Natural killer cell treated with Interleukin-12 subunit alpha and Interleukin-12 subunit beta and Interleukin-15 and Interleukin-18, amount 100 ng/mL, for 72 hours (primary cell): ENCODE data around the gene DGKG. TPM values are rescaled to one million over a fixed set of nuclear protein-coding genes. Genes with fewer than 3 reads are reported as not detected.

Source experiments
- ATAC-seq, 2 donors: fragments of 150-1000 bp; cut with Tn5 transposase in 1 of 2; sonication (Bioruptor Pico), chemical (Tn5 transposase) in 1 of 2; 2 replicates each; pipeline ENCODE4 v1.10.0; 2021
- DNase-seq: peaks from one replicate; pipeline ENCODE4 v3.0.0; 2022; ENCODE audit warnings: low spot score
- H3K27ac Mint-ChIP-seq, 2 donors: 1 replicate in 1 of 2; 2 replicates in 1 of 2; pipeline ENCODE4 v1.8.0; 2022; ENCODE audit warnings: mixed read lengths in 2 of 2, mild to moderate bottlenecking in 1 of 2, moderate library complexity in 1 of 2
- H3K27me3 Mint-ChIP-seq, 2 donors: 1 replicate in 1 of 2; 2 replicates in 1 of 2; pipeline ENCODE4 v1.8.0; 2022; ENCODE audit warnings: mixed read lengths in 2 of 2
- H3K36me3 Mint-ChIP-seq: one replicate; pipeline ENCODE4 v1.8.0; 2022; ENCODE audit warnings: mixed read lengths
- H3K4me1 Mint-ChIP-seq, 2 donors: 1 replicate in 1 of 2; 2 replicates in 1 of 2; pipeline ENCODE4 v1.8.0; 2022; ENCODE audit warnings: low read depth in 2 of 2, mixed read lengths in 2 of 2, mild to moderate bottlenecking in 1 of 2
- H3K4me3 Mint-ChIP-seq: one replicate; pipeline ENCODE4 v1.8.0; 2022; ENCODE audit warnings: mixed read lengths
- H3K9me3 Mint-ChIP-seq: 2 replicates; pipeline ENCODE4 v1.8.0; 2022; ENCODE audit warnings: mixed read lengths
- total RNA-seq, 2 donors: library from RNA; stranded (reverse); gene quantifications; one replicate each; pipeline ENCODE4 v1.2.3, GENCODE V29; 2022

DGKG gene
- total RNA-seq, 2 donors from 2014 or later, result 6.2 to 7.5 TPM

GRCh38 chr3:186359078-186359477, 3.0 kb downstream of the DGKG start:
- ATAC-seq, result no peak
- no peak for DNase-seq
- H3K36me3 Mint-ChIP-seq, result no peaks in the 10 kb centered on the region

GRCh38 chr3:186356152-186356551, 5.9 kb downstream of the DGKG start:
- Mint-ChIP-seq H3K27ac (no peak overlapping the region), H3K4me3 (no peak overlapping the region), H3K27me3 (peaks cover 29 to 57% of the 10 kb centered on the region in 2 donors), H3K4me1 (no peaks in the 10 kb centered on the region), H3K9me3 (peaks cover 7% of the 10 kb centered on the region), H3K36me3 (no peaks in the 10 kb centered on the region)
- no peak for DNase-seq
- no peak for ATAC-seq

More at GRCh38 chr3:186359078-186359477, 3.0 kb downstream of the DGKG start:
- no peaks in the 10 kb centered on the region for H3K4me1 Mint-ChIP-seq
- H3K4me3 Mint-ChIP-seq, result no peak overlapping the region
- H3K27ac Mint-ChIP-seq, result no peak overlapping the region
- peaks cover 37 to 57% of the 10 kb centered on the region in 2 donors for H3K27me3 Mint-ChIP-seq
- peaks cover 7% of the 10 kb centered on the region for H3K9me3 Mint-ChIP-seq

GRCh38 chr3:186354100-186354499, 7.9 kb downstream of the DGKG start:
- Mint-ChIP-seq H3K4me1 (no peaks in the 10 kb centered on the region), H3K36me3 (no peaks in the 10 kb centered on the region), H3K9me3 (peaks cover 7% of the 10 kb centered on the region), H3K27me3 (peaks cover 22 to 53% of the 10 kb centered on the region in 2 donors), H3K4me3 (no peak overlapping the region), H3K27ac (no peak overlapping the region)
- ATAC-seq (no peak), DNase-seq (no peak)

GRCh38 chr3:186352369-186352768, 9.7 kb downstream of the DGKG start:
- H3K4me1 Mint-ChIP-seq, result no peaks in the 10 kb centered on the region
- DNase-seq, result no peak
- H3K27me3 Mint-ChIP-seq, result peaks cover 14 to 48% of the 10 kb centered on the region in 2 donors
- no peaks in the 10 kb centered on the region for H3K36me3 Mint-ChIP-seq
- no peak overlapping the region for H3K27ac Mint-ChIP-seq
- H3K9me3 Mint-ChIP-seq, result peaks cover 7% of the 10 kb centered on the region
- ATAC-seq, result no peak
- no peak overlapping the region for H3K4me3 Mint-ChIP-seq

- no peak for DNase-seq
- Mint-ChIP-seq H3K9me3 (peaks cover 4% of the 10 kb centered on the region), H3K36me3 (peaks cover 6% of the 10 kb centered on the region), H3K4me3 (no peak overlapping the region), H3K27me3 (peaks cover 14 to 17% of the 10 kb centered on the region in 2 donors), H3K27ac (no peak overlapping the region), H3K4me1 (no peaks in the 10 kb centered on the region)
- peak in 1 of 2 donors; percentile 36 for ATAC-seq
Observed at GRCh38 chr3:186342197-186342596, 19.8 kb downstream of the DGKG start.

- ATAC-seq (no peak), DNase-seq (no peak)
- H3K4me1 Mint-ChIP-seq, result no peaks in the 10 kb centered on the region
- peaks cover 6% of the 10 kb centered on the region for H3K36me3 Mint-ChIP-seq
- peaks cover 16 to 27% of the 10 kb centered on the region in 2 donors for H3K27me3 Mint-ChIP-seq
- no peak overlapping the region for H3K4me3 Mint-ChIP-seq
- H3K27ac Mint-ChIP-seq, result no peak overlapping the region
- peaks cover 4% of the 10 kb centered on the region for H3K9me3 Mint-ChIP-seq
Observed at GRCh38 chr3:186340204-186340603, 21.8 kb downstream of the DGKG start.

GRCh38 chr3:186339180-186339918, 22.7 kb downstream of the DGKG start:
- Mint-ChIP-seq H3K9me3 (peaks cover 4% of the 10 kb centered on the region), H3K27ac (no peak overlapping the region), H3K4me3 (no peak overlapping the region), H3K27me3 (peaks cover 16 to 27% of the 10 kb centered on the region in 2 donors), H3K36me3 (peaks cover 6% of the 10 kb centered on the region), H3K4me1 (no peaks in the 10 kb centered on the region)
- DNase-seq (no peak), ATAC-seq (no peak)

- Mint-ChIP-seq H3K27me3 (peaks cover 13 to 46% of the 10 kb centered on the region in 2 donors), H3K4me1 (no peaks in the 10 kb centered on the region), H3K9me3 (no peaks in the 10 kb centered on the region), H3K36me3 (no peaks in the 10 kb centered on the region), H3K4me3 (no peak overlapping the region), H3K27ac (no peak overlapping the region)
- DNase-seq, result no peak
- no peak for ATAC-seq
Observed at GRCh38 chr3:186333256-186333655, 28.8 kb downstream of the DGKG start.

GRCh38 chr3:186330772-186331460, 31.1 kb downstream of the DGKG start:
- H3K9me3 Mint-ChIP-seq, result no peaks in the 10 kb centered on the region
- ATAC-seq, result no peak
- no peak for DNase-seq

GRCh38 chr3:186329589-186329988, 32.4 kb downstream of the DGKG start:
- DNase-seq, result no peak
- ATAC-seq, result no peak
- Mint-ChIP-seq H3K9me3 (no peaks in the 10 kb centered on the region), H3K36me3 (no peaks in the 10 kb centered on the region), H3K27me3 (peaks cover 23 to 50% of the 10 kb centered on the region in 2 donors), H3K4me3 (no peak overlapping the region), H3K27ac (no peak overlapping the region), H3K4me1 (no peaks in the 10 kb centered on the region)

More at GRCh38 chr3:186330772-186331460, 31.1 kb downstream of the DGKG start:
- Mint-ChIP-seq H3K27ac (no peak overlapping the region), H3K27me3 (peaks cover 23 to 52% of the 10 kb centered on the region in 2 donors), H3K4me1 (no peaks in the 10 kb centered on the region), H3K36me3 (no peaks in the 10 kb centered on the region), H3K4me3 (no peak overlapping the region)

GRCh38 chr3:186327912-186328487, 34.0 kb downstream of the DGKG start:
- no peak for ATAC-seq
- peaks cover 20 to 40% of the 10 kb centered on the region in 2 donors for H3K27me3 Mint-ChIP-seq
- H3K27ac Mint-ChIP-seq, result no peak overlapping the region
- no peaks in the 10 kb centered on the region for H3K4me1 Mint-ChIP-seq
- DNase-seq, result no peak
- no peaks in the 10 kb centered on the region for H3K9me3 Mint-ChIP-seq
- H3K36me3 Mint-ChIP-seq, result no peaks in the 10 kb centered on the region
- H3K4me3 Mint-ChIP-seq, result no peak overlapping the region

- no peaks in the 10 kb centered on the region for H3K9me3 Mint-ChIP-seq
- no peaks in the 10 kb centered on the region for H3K4me1 Mint-ChIP-seq
- H3K4me3 Mint-ChIP-seq, result no peak overlapping the region
- no peak for ATAC-seq
- H3K36me3 Mint-ChIP-seq, result no peaks in the 10 kb centered on the region
- DNase-seq, result no peak
- no peak overlapping the region for H3K27ac Mint-ChIP-seq
- peaks cover 12 to 28% of the 10 kb centered on the region in 2 donors for H3K27me3 Mint-ChIP-seq
Observed at GRCh38 chr3:186322761-186323160, 39.3 kb downstream of the DGKG start.

- Mint-ChIP-seq H3K27me3 (peaks cover 10 to 21% of the 10 kb centered on the region in 2 donors), H3K9me3 (no peaks in the 10 kb centered on the region), H3K27ac (no peak overlapping the region), H3K4me3 (no peak overlapping the region), H3K4me1 (no peaks in the 10 kb centered on the region), H3K36me3 (no peaks in the 10 kb centered on the region)
- DNase-seq (no peak), ATAC-seq (no peak)
Observed at GRCh38 chr3:186321746-186322145, 40.3 kb downstream of the DGKG start.
